Neural cell (in vitro differentiated cells): ENCODE measurements around the gene OBP2A.

ENCODE experiments used
- CTCF ChIP-seq: fragments of 450-650 bp; IDR thresholded peaks from 2 replicates; pipeline ENCODE4 v1.5.1; 2014; ENCODE audit warnings: antibody characterized with exemption, mild to moderate bottlenecking, moderate library complexity; ENCODE audit not compliant: poor library complexity, severe bottlenecking
- EP300 ChIP-seq: fragments of 450-650 bp; conservative IDR thresholded peaks from 2 replicates; pipeline ENCODE4 v1.6.1; 2014; ENCODE audit warnings: antibody characterized with exemption, mild to moderate bottlenecking, moderate library complexity; ENCODE audit not compliant: poor library complexity, severe bottlenecking
- EZH2 ChIP-seq: fragments of 200-600, 300-800 bp; shearing (Covaris generic), sonication (generic); IDR thresholded peaks from 2 replicates; pipeline ENCODE4 v1.6.1; 2014; ENCODE audit warnings: antibody characterized with exemption, low read length, borderline replicate concordance, mild to moderate bottlenecking; ENCODE audit not compliant: insufficient read depth, poor library complexity, severe bottlenecking
- MXI1 ChIP-seq: fragments of 450-650 bp; conservative IDR thresholded peaks from 2 replicates; pipeline ENCODE4 v1.6.1; 2014; ENCODE audit warnings: antibody characterized with exemption, mild to moderate bottlenecking; ENCODE audit not compliant: poor library complexity, severe bottlenecking
- POLR2AphosphoS5 ChIP-seq: IDR thresholded peaks from 2 replicates; pipeline ENCODE4 v1.6.1; 2012
- RAD21 ChIP-seq: fragments of 450-650 bp; conservative IDR thresholded peaks from 2 replicates; pipeline ENCODE4 v1.6.1; 2014; ENCODE audit warnings: antibody characterized with exemption, mild to moderate bottlenecking, moderate library complexity
- REST ChIP-seq: IDR thresholded peaks from 2 replicates; pipeline ENCODE4 v1.6.1; 2012; ENCODE audit warnings: borderline replicate concordance
- SMC3 ChIP-seq: fragments of 450-650 bp; conservative IDR thresholded peaks from 2 replicates; pipeline ENCODE4 v1.6.1; 2014; ENCODE audit warnings: antibody characterized with exemption, mild to moderate bottlenecking, moderate library complexity; ENCODE audit not compliant: poor library complexity
- TAF1 ChIP-seq: IDR thresholded peaks from 2 replicates; pipeline ENCODE4 v1.6.1; 2012; ENCODE audit warnings: low read depth

- no peak for TF ChIP-seq EZH2
- no peak for TF ChIP-seq CTCF
- no peak for TF ChIP-seq TAF1
- no peak for TF ChIP-seq EP300
- no peak for TF ChIP-seq REST
- TF ChIP-seq MXI1 = no peak
- no peak for TF ChIP-seq SMC3
- no peak for TF ChIP-seq RAD21
- TF ChIP-seq POLR2AphosphoS5 = no peak
These were observed 818 bp upstream of the OBP2A start for GRCh38 chr9:135544981-135545635.
